Jurkat, Clone E6-1 (cell line): ENCODE results near the gene FGF7.
"Not testable (repeated sequence)": the region's sequence is repeated elsewhere in the genome, so short reads cannot be mapped to it uniquely, and the experiment has no call there.

Source experiments
- DNase-seq: peaks from one replicate; pipeline ENCODE4 v3.0.0-alpha.2; 2011; ENCODE audit warnings: low read depth, low spot score
- H3K4me3 ChIP-seq: 2 replicates; pipeline ENCODE4 v1.5.1; 2011; ENCODE audit warnings: mild to moderate bottlenecking, low read length, control low read depth, moderate library complexity

Gene FGF7

DNA sequence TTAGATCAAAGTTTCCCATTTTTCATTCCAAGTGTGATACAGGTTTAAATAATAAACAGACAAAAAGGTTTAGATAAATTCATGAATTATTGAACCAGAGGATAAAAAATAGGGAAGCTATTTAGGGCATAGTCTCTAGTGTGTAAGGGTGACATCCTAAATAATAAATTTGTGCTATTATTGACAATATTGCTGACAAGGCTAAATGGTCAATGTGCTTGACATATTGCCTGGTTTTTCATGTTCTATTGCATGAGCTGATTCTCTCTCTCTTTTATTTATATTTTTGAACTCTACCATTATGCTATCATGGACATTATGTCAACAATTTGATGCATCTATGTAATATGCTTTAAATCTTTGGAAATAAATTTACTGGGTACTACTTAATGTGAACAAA, 55.9 kb downstream of the FGF7 start:
- DNase-seq, H3K4me3 ChIP-seq: not testable (repeated sequence)

- not testable (repeated sequence) for H3K4me3 ChIP-seq, DNase-seq
Observed at GRCh38 chr15:49485401-49485800, 62.4 kb downstream of the FGF7 start.

DNA sequence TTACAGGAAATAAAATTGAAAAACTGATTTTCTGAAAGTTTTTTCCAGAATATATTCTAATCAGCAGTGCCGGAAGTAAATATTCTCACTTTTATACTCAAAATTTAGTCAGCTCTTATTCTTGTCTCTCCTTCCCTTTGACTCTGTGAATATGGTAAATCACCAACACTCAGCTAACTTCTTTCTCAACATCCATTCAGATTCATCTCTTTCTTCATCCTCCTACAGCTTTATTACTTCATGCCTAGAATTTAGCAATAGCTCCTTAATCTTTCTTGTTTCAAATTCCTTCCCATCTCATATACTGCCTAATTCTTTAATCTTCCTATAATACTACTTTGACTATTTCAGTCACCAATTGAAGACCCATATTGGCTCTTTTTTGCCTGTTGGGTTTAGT, 67.9 kb downstream of the FGF7 start:
- no peak overlapping the region for H3K4me3 ChIP-seq
- no peak for DNase-seq

DNA sequence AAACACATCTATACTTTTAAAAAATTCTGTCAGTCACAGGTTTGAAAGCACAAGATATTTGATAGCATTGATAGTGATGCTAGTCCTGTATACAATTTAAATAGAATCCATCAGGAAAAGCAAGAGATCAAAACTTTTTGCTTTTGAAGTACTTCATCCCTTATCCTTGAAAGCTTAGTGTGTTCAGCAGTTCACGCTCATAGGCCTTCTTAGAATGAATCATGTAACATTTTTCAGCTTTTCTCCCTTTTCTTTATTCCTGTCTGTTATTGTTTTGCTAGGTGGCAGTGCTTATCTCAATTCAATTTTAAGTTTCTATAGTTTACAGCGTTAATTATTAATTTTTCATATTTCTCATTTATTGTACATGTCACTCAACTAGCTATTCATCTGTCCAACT, 69.1 kb downstream of the FGF7 start:
- no peak overlapping the region for H3K4me3 ChIP-seq
- no peak for DNase-seq

GRCh38 chr15:49492830-49493229, 69.8 kb downstream of the FGF7 start:
- no peak for DNase-seq
- no peak overlapping the region for H3K4me3 ChIP-seq

- H3K4me3 ChIP-seq, result no peak overlapping the region
- no peak for DNase-seq
Observed at GRCh38 chr15:49494842-49495241, 71.8 kb downstream of the FGF7 start.

DNA sequence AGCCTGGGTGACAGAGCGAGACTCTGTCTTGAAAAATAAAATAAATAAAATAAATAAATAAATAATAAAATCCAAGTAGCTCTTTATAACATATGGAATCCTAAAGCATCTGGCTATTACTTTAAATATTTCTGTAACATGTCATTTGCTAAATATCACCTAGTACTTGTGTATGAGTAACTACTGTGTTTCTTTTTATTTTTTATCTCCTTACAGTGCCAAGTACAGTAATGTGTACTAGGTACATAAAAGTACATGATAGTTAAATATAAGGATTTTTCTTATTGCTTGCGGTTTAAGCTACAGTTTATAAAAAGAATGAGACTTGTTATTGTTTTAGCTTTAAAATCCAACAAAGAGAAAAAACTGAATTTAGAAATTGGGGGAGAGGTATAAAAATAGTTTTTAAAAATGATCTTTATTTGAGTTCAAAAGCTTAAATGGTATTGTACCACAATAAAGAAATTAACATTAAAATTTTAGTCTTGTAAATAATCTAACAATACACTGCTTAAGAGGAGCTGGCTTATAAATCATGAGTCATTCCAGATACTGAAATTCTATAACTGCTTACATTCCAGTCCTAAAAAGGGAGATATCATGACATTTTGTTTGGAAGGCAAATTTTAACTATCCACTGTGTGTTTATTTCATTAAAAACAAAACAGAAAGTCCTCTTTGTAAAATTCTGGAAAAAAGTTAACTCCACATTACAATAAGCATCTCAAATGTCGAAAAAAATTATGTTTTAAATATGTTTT, 73.1 kb downstream of the FGF7 start:
- H3K4me3 ChIP-seq, result no peak overlapping the region
- DNase-seq, result no peak

DNA sequence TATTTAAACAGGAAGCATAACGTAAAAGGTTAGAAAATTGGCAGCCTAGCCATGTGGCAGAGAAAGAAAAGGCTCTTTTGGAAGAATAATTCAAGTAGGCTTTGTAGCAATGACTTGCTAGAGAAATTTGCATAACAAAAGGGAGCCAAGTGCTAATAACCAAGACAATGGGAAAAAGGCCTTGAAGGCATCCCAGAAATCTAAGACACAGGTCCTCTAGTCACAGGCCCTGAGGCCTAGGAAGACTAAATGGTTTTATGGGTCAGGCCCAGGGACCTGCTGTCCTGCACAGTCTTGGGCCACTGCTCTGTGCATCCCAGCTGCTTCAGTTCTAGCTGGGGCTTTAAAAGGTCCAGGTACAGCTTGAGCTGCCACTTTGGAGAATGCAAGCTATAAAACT, 78.5 kb downstream of the FGF7 start:
- no peak for DNase-seq
- H3K4me3 ChIP-seq, result no peak overlapping the region

DNA sequence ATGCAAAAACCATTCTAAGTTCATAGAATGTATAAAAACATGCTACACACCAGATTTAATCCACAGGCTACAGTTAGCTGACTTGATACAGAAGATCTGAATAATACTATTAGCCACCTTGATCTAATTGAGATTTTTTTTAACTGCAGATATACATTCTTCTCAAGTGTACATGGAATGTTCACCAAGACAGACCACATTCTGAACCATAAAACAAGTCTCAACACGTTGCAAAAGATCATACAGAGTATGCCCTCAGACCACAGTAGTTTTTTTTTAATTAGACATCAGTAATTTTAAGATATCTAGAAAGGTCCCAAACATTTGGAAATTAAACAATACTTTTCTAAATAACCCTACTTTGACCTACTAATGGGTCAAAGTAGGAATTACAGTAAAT, 83.3 kb downstream of the FGF7 start:
- no peak overlapping the region for H3K4me3 ChIP-seq
- no peak for DNase-seq

GRCh38 chr15:49507261-49507660, 84.2 kb downstream of the FGF7 start:
- H3K4me3 ChIP-seq, result no peak overlapping the region
- DNase-seq, result no peak

GRCh38 chr15:49512739-49513138, 89.7 kb downstream of the FGF7 start:
- DNase-seq, H3K4me3 ChIP-seq: not testable (repeated sequence)

- H3K4me3 ChIP-seq, result no peak overlapping the region
- no peak for DNase-seq
Observed at GRCh38 chr15:49521802-49522201, 98.8 kb downstream of the FGF7 start.

GRCh38 chr15:49528289-49528688, 105.2 kb downstream of the FGF7 start:
- H3K4me3 ChIP-seq, result no peak overlapping the region
- DNase-seq, result no peak

DNA sequence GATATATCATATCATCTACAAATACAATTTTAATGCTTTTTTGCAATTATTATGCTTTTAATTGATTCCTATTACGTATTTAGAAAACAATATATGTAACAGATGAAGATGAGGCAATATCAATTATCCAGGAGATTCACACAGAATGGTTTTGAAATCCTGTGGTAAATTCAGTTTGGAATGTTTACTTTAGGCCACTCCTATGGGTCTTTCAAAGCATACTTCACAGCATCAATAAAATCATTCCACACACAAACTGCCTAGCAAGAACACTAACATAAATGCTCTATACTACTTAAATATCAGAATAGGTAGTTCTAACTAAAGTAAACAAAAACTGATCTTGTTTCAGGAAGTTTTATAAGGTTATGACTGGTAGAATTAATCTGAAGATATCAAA, 107.0 kb downstream of the FGF7 start:
- H3K4me3 ChIP-seq, result no peak overlapping the region
- no peak for DNase-seq
